Erythroblast (primary cell): ENCODE results near the gene FBXW5.

Experiments used
- DNase-seq, 2 experiments: peaks; one replicate each; lab custom pipeline; 2025; lab: John Stamatoyannopoulos, UW
- GATA1 ChIP-seq: IDR thresholded peaks from 2 replicates; pipeline ENCODE4 v1.6.1; 2011; ENCODE audit warnings: low read depth, mild to moderate bottlenecking, control low read depth, low read length, moderate library complexity
- POLR2A ChIP-seq: IDR thresholded peaks from 2 replicates; pipeline ENCODE4 v1.6.1; 2011; ENCODE audit warnings: mild to moderate bottlenecking, low read length

The FBXW5 gene

DNA sequence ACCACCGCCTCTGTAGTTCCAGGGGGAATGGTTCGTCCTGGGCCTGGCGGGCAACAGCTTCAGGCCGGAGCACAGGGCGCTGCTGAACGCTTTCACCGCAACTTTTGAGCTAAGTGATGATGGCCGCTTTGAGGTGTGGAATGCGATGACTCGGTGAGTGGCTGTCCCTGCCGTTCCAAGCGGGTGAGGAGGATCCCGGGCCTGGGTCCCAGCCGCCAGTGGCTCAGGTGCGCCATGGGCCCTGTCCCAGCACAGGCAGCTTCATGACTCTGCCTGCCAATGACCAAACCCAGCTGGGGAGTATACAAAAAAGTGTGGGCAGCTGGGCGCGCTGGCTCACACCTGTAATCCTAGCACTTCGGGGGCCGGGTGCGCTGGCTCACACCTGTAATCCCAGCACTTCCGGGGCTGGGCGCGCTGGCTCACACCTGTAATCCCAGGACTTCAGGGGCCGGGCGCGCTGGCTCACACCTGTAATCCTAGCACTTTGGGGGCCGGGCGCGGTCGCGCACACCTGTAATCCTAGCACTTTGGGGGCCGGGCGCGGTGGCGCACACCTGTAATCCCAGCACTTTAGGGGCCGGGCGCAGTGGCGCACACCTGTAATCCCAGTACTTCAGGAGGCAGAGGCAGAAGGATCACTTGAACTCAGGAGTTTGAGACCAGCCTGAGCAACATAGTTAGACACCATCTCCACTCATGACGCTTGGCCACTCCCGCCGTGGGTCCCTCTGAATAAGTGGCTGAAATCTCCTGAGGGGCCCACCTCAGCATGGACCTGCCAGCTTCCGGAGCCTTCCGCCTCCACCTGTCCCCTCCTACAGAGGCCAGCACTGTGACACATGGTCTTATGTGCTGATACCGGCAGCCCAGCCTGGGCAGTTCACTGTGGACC lies 8.6 kb upstream of the FBXW5 start:
- no peak for TF ChIP-seq GATA1
- no peak for TF ChIP-seq POLR2A
- DNase-seq = no peak

DNA sequence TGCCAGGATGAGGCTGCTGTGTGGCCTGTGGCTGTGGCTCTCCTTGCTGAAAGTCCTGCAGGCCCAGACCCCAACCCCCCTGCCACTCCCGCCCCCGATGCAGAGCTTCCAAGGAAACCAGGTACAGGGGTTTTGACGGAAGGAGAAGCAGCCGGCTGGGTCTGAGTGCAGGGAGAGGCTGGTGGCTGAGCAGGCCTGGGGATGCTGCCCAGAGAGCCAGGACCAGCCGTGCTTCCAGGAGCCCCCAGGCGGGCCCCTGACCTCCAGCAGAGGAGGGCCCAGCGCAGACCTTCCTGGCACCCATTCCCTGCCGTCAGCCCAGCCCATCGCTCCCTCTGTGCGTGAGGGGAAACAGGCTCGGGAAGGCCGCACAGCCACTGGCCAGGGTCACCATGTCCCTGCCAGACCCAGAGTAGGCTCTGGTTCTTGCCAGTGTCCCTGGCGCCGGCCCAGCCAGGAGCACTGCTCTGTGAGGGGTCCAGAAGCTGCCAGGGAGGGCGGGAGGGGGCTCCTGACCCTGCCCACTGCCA lies 7.8 kb upstream of the FBXW5 start:
- TF ChIP-seq GATA1 (no peak), POLR2A (no peak)
- no peak for DNase-seq

DNA sequence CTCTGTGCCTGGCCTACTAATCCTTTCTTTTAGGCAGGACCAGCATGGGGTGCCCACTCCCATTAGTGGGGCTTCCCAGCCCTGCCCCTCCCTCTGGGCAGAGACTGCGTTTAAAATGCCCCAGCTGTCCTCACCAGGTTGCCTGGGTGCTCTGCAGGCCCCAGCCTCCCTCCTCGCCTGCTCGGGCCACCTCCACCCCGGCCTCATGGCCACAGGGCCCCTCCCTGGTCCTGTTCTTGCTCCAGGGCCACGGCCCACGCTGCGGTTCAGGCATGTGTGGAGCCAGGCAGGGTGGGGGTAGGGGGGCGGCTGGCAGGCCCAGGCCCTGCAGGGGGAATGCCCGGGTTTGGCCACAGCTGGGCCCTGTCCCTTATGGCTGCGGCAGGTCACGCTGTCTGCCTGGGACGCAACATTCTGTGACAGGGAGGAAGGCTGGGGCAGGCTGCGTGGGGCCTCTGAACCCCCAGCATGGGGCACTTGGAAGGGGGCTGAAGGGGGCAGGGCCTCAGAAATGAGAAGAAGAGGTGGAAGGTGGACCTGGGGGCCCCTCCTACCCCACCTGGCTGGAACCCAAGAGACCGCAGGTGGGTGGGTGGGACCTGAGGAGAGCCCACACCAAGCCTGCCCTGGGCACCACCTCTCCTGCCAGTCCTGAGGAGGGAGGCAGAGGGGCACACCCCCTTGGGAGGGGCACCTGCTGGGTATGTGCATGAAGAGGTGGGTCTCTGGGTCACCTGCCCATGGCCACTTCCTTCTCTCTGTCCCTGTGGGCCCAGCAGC lies 7.2 kb upstream of the FBXW5 start, which contains the start of gene LCN12:
LCN12 (plus strand) TSS at position 733 of the 780 bp plus-strand sequence. CDS start 55 bp downstream, outside the sequence.
- no peak for TF ChIP-seq GATA1
- TF ChIP-seq POLR2A = no peak
- no peak for DNase-seq

DNA sequence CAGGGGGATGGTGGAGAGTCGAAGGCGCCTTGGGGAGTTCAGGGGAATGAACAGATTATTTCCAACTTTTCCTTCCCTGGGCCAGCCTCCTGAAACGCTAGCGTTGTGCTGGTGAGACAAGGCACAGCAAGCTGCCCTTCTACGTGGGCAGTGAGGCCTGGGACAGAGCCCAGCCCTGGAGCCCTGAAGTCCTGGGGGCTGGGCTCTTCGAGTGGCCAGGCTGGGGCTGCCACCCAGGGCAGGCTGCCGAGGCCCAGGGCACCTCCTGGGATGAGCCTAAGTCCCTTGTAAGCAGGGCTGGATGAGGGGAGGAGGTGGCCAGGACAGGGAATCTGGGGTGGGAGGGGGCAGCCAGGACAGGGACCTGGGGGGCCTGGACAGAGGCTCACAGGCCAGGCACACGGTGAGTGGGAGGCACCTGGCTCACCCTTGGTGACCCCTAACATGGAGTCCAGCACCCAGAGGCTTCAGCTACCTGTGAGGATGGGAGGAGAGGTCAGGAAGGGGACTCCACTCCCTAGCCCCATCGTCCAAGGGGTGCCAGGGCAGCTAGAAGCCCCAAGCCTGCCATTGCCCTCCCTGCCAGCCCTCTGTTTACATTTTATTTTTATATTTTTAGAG lies 6.2 kb upstream of the FBXW5 start:
- DNase-seq = no peak
- TF ChIP-seq POLR2A (no peak), GATA1 (no peak)

DNA sequence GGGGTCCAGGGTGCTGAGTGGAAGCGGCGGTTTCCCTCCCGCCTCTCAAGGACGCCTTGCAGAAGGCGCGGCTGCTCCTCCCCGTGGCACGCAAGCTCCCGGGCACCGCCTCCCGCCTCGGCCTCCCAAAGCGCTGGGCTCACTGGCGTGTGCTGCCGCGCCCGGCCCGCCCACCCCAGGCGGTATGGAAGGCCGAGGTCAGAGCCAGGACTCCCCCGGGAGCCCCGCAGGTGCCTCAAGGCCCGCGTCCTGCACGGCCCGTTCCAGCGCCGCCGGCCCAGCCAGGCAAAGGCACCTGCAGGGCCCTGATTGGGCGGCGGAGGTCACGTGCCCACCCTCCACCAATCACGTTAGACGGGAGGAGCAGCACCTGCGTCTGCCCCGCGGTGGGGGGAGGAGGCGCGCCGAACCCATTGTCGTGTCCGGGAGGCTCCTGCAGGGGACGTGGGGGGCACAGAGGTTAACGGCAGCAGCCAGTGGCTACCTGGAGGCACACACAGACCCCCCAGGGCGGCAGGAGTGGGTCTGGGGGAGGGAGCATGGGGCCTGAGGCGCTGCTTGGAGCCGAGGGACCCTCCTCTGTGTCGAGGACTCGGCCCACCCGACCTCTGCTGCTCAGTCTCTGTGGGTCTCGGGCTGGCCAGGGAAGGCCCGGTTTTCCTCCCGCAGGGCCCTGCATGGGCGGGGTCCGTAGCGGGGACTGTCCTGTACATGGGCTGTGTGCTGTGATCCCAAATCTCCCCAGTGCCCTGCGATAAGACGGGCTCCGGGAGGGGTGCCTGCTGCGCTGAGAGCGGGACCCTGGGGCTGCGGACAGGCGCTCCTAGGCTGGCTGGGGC lies 5.5 kb upstream of the FBXW5 start:
- DNase-seq = peak; percentile 92 to 96
- TF ChIP-seq GATA1 (no peak), POLR2A (peak; percentile 55)

DNA sequence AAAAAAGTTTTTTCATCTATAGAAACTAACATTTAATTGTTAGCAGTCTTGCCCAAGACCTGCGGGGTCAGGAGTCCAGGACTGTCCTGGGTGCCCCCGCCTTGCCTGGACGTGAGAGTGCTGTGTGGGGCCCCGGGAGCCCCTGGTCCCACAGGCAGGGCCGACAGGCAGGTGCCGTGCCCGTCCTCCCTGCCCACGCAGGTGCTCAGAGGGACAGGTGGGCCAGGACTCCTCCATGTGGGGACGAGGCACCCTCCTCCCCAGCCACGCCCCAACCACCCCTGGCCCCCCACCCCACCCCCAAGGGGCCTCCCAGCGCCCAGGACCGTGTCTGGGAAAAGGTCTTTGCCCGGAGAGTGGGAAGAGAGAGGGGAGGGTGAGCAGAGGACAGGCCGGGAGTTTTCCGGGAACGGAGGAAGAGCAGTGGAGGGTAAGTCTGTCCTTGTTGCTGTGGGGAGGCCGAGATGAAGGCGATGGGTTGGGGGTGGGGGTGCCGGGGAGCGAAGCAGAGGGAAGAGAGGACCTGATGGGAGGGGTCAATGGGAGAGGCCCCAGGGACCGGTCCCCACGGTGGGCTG lies 4.8 kb upstream of the FBXW5 start:
- no peak for TF ChIP-seq POLR2A
- no peak for DNase-seq

DNA sequence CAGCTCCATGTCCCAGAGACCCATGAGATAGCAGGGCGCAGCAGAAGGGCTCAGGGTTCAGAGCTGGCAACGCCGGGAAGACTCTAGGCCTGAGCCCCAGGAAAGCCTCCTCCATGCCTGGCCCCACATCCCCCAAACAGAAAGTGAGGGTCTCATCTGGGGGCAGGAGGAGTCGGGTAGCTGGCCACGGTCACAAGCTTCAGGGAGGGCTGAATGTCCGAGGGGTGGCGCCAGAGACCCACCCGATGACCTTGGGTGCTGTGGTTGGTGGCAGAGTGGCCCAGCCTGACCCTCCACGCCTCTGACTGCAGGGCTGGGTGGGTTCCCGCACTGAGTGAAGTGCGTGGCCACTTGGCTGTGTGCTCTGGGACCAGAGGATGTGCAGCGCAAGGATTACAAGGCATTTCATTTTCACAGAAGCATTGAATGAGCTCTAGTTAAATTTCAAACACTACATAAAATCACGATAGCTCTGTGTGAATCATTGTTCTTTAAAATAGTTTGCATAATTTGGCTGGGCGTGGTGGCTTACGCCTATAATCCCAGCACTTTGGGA lies 3.5 kb upstream of the FBXW5 start:
- TF ChIP-seq GATA1 (no peak), POLR2A (no peak)
- peak; percentile 56 to 58 for DNase-seq

DNA sequence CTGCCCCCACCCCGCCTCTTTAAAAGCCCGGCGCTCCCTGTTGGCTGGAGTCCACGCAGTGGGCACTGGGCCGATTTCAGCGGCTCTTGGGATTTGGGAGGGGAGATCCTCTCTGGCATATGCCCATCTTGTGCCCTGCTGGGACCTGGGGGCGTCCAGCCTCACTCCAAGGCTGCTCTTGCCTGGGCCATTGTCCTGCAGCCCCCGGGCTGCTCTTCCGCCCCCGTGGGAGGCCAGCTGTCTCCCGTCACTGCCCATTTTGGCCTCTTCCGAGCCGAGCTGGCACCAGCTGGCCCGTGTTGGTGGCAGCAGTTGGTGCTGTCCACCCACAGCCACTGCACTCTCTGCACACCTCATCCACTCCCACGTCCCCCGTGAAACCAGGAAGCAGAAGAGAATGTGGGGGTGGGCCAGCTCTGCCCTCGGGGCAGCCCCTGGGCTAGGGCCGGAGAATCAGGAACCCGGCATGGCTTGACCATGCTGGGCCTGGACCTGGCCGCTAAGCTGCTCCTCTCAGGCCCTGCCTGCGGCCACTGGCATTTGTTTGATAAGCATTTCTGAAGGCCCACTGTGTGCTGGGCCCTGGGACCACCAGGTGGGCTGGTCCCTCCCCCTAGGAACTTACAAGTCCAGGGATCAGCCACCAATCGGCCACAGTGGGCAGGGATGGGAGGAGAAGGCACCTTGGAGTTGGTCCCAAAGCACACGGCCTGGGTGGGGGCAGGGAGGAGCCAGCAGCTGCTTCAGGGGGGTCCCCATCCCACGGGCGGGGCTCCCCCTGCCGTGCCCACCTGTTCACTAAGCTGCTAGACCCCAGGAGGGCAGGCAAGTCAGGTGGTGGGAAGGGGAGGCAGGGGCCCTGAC lies 2.7 kb upstream of the FBXW5 start:
- no peak for TF ChIP-seq GATA1
- DNase-seq = no peak

DNA sequence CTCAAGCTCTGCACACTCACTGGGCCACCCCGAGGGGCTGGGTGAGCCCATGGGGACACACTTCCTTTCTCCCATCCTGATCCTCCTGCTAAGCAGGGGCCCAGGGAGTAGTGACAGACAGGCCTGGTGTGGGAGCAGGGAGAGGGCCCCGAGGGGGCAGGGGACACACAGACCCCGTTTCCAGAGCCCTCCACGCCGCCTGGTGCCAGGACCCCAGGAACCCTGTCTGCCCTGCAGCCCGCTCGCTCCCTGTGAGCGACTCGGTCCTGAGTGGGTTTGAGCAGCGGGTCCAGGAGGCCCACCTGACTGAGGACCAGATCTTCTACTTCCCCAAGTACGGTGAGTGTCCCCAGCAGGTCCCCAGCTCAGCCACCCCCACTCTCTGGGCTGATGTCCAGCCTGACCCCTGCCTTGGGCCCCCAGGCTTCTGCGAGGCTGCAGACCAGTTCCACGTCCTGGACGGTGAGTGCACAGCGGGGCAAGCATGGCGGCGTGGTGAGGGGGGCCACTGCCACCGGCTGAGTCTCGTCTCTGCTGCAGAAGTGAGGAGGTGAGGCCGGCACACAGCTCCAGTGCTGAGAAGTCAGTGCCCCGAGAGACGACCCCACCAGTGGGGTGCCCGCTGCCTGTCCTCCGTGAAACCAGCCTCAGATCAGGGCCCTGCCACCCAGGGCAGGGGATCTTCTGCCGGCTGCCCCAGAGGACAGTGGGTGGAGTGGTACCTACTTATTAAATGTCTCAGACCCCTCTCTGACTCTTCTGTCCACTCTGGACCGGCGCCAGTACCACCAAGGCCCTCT lies 1.9 kb upstream of the FBXW5 start:
- DNase-seq = no peak
- TF ChIP-seq POLR2A (no peak), GATA1 (no peak)

DNA sequence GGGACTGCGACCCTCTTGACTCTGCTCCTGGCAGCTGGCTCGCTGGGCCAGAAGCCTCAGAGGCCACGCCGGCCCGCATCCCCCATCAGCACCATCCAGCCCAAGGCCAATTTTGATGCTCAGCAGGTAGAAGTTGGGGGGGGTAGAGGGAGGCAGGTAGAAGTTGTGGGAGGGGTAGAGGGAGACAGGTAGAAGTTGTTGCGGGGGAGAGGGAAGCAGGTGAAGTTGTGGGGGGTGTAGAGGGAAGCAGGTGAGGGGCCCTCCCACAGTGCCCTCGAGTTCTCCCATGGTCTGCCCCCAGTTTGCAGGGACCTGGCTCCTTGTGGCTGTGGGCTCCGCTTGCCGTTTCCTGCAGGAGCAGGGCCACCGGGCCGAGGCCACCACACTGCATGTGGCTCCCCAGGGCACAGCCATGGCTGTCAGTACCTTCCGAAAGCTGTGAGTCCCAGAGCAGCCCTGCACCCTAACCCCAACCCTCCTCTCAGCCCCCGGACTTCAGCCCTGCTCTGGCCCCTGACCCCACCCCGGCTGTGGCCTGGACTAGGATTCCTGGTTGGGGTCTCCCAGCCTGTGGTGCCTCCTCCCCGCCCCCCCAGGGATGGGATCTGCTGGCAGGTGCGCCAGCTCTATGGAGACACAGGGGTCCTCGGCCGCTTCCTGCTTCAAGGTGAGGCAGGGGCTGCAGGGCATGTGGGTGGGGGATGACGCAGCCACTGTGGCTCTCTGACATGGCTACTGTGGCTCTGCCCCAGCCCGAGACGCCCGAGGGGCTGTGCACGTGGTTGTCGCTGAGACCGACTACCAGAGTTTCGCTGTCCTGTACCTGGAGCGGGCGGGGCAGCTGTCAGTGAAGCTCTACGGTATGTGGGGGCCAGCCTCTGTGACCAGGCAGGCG lies 1.0 kb upstream of the FBXW5 start:
- TF ChIP-seq GATA1 (no peak), POLR2A (no peak)
- DNase-seq = no peak
